ENCODE measurements around the gene TAAR9.

- TF ChIP-seq, protein P1, sequence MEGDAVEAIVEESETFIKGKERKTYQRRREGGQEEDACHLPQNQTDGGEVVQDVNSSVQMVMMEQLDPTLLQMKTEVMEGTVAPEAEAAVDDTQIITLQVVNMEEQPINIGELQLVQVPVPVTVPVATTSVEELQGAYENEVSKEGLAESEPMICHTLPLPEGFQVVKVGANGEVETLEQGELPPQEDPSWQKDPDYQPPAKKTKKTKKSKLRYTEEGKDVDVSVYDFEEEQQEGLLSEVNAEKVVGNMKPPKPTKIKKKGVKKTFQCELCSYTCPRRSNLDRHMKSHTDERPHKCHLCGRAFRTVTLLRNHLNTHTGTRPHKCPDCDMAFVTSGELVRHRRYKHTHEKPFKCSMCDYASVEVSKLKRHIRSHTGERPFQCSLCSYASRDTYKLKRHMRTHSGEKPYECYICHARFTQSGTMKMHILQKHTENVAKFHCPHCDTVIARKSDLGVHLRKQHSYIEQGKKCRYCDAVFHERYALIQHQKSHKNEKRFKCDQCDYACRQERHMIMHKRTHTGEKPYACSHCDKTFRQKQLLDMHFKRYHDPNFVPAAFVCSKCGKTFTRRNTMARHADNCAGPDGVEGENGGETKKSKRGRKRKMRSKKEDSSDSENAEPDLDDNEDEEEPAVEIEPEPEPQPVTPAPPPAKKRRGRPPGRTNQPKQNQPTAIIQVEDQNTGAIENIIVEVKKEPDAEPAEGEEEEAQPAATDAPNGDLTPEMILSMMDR (IDR thresholded peaks at IDR 0.05; ENCODE audit: low read depth, low read length), result no peak
- TF ChIP-seq EZH2phosphoT487 (IDR thresholded peaks at IDR 0.05; ENCODE audit: low read depth), result no peak
Observed at GRCh38 chr6:132506869-132507808, 30.9 kb upstream of the TAAR9 start.
